ENCODE results near the gene AKT3.

DNA sequence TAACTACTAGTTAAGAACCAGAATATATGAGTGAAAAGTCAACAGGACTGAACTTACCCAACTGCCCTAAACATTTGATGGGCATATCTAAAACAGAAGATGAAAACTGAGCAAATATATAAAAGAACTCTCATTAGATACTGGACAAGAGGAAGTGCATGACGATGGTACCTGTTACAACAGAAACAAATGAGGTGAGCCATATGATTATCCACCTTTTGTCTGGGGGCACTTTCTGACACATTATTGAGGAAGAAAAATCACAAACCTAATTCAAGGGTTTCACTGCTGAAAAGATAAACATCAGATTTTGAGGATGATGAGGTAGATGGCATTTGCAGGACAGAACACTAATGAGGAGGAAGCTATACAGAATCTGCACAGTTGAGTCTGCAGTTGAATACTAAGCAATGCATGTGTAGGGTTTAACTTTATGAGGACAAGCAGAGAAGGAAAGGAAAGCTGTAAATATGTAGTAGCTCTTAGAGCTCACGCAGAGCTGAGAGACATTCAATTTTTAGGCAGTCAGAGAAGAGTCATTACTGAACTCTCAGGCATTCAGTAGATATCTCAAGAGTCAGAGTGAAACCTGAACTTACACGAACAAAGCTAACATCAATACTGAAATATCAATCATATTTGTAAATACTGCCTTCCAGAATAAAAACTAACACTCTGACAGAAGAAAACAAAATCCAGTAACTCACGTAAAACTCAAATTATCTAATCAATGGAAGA, 262.1 kb downstream of the AKT3 start:
- TF ChIP-seq, protein P1, sequence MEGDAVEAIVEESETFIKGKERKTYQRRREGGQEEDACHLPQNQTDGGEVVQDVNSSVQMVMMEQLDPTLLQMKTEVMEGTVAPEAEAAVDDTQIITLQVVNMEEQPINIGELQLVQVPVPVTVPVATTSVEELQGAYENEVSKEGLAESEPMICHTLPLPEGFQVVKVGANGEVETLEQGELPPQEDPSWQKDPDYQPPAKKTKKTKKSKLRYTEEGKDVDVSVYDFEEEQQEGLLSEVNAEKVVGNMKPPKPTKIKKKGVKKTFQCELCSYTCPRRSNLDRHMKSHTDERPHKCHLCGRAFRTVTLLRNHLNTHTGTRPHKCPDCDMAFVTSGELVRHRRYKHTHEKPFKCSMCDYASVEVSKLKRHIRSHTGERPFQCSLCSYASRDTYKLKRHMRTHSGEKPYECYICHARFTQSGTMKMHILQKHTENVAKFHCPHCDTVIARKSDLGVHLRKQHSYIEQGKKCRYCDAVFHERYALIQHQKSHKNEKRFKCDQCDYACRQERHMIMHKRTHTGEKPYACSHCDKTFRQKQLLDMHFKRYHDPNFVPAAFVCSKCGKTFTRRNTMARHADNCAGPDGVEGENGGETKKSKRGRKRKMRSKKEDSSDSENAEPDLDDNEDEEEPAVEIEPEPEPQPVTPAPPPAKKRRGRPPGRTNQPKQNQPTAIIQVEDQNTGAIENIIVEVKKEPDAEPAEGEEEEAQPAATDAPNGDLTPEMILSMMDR (IDR thresholded peaks at IDR 0.05) = no peak
- TF ChIP-seq POLR2A (IDR thresholded peaks at IDR 0.05) = no peak

Measured in thyroid gland (tissue), 4 donors.